ENCODE data around the gene SENP6.

Gene SENP6

GRCh38 chr6:75760320-75760719, 158.6 kb downstream of the SENP6 start:
- no peaks in the 10 kb centered on the region for H3K79me2 ChIP-seq (ENCODE audit: insufficient read depth, low read length)
- H3K9me3 ChIP-seq (ENCODE audit: insufficient read depth, low read depth, low read length): no peaks in the 10 kb centered on the region
- H3K4me2 ChIP-seq (ENCODE audit: low read depth, low read length, poor library complexity, severe bottlenecking): no peak overlapping the region
- no peaks in the 10 kb centered on the region for H3K36me3 ChIP-seq (ENCODE audit: insufficient read depth, low read length)
- TF ChIP-seq EZH2phosphoT487 (IDR thresholded peaks at IDR 0.05; ENCODE audit: borderline replicate concordance) (no peak), CTCF (conservative IDR thresholded peaks at IDR 0.05; ENCODE audit: low read length) (no peak)
- H2AFZ ChIP-seq (ENCODE audit: low read length): no peak overlapping the region
- no peaks in the 10 kb centered on the region for H3K9me2 ChIP-seq (replicated peaks; ENCODE audit: low read depth, low read length)
- H3F3A ChIP-seq (ENCODE audit: low read depth): no peaks in the 10 kb centered on the region
- H3K9ac ChIP-seq (ENCODE audit: low read depth, low read length, poor library complexity, severe bottlenecking): no peak overlapping the region
- no peaks in the 10 kb centered on the region for H4K20me1 ChIP-seq (ENCODE audit: insufficient read depth, low read length, poor library complexity, severe bottlenecking)
- no peak overlapping the region for H3K4me3 ChIP-seq (ENCODE audit: low read length, poor library complexity, severe bottlenecking)
- H3K4me1 ChIP-seq (ENCODE audit: insufficient read depth, low read length, poor library complexity, severe bottlenecking): no peaks in the 10 kb centered on the region
- no peaks in the 10 kb centered on the region for H3K27me3 ChIP-seq (ENCODE audit: insufficient read depth, low read length, poor library complexity, severe bottlenecking)

- Histone ChIP-seq H3K79me2 (ENCODE audit: insufficient read depth, low read length) (no peaks in the 10 kb centered on the region), H3K4me1 (ENCODE audit: insufficient read depth, low read length, poor library complexity, severe bottlenecking) (no peaks in the 10 kb centered on the region), H4K20me1 (ENCODE audit: insufficient read depth, low read length, poor library complexity, severe bottlenecking) (no peaks in the 10 kb centered on the region), H3K9me3 (ENCODE audit: insufficient read depth, low read depth, low read length) (no peaks in the 10 kb centered on the region), H2AFZ (ENCODE audit: low read length) (no peak overlapping the region), H3K36me3 (ENCODE audit: insufficient read depth, low read length) (no peaks in the 10 kb centered on the region), H3F3A (ENCODE audit: low read depth) (no peaks in the 10 kb centered on the region), H3K9me2 (replicated peaks; ENCODE audit: low read depth, low read length) (no peaks in the 10 kb centered on the region), H3K9ac (ENCODE audit: low read depth, low read length, poor library complexity, severe bottlenecking) (no peak overlapping the region), H3K4me2 (ENCODE audit: low read depth, low read length, poor library complexity, severe bottlenecking) (no peak overlapping the region), H3K4me3 (ENCODE audit: low read length, poor library complexity, severe bottlenecking) (no peak overlapping the region), H3K27me3 (ENCODE audit: insufficient read depth, low read length, poor library complexity, severe bottlenecking) (no peaks in the 10 kb centered on the region)
- no peak for TF ChIP-seq CTCF (conservative IDR thresholded peaks at IDR 0.05; ENCODE audit: low read length)
- TF ChIP-seq EZH2phosphoT487 (IDR thresholded peaks at IDR 0.05; ENCODE audit: borderline replicate concordance): no peak
These were observed 159.8 kb downstream of the SENP6 start for GRCh38 chr6:75761489-75761888.

- H4K20me1 ChIP-seq (ENCODE audit: insufficient read depth, low read length, poor library complexity, severe bottlenecking): no peaks in the 10 kb centered on the region
- TF ChIP-seq EZH2phosphoT487 (IDR thresholded peaks at IDR 0.05; ENCODE audit: borderline replicate concordance) (no peak), CTCF (conservative IDR thresholded peaks at IDR 0.05; ENCODE audit: low read length) (no peak)
- H3K79me2 ChIP-seq (ENCODE audit: insufficient read depth, low read length): no peaks in the 10 kb centered on the region
- no peak overlapping the region for H3K4me3 ChIP-seq (ENCODE audit: low read length, poor library complexity, severe bottlenecking)
- no peak overlapping the region for H3K9ac ChIP-seq (ENCODE audit: low read depth, low read length, poor library complexity, severe bottlenecking)
- H3K9me3 ChIP-seq (ENCODE audit: insufficient read depth, low read depth, low read length): no peaks in the 10 kb centered on the region
- H3K27me3 ChIP-seq (ENCODE audit: insufficient read depth, low read length, poor library complexity, severe bottlenecking): no peaks in the 10 kb centered on the region
- H3K9me2 ChIP-seq (replicated peaks; ENCODE audit: low read depth, low read length): no peaks in the 10 kb centered on the region
- H3K4me2 ChIP-seq (ENCODE audit: low read depth, low read length, poor library complexity, severe bottlenecking): no peak overlapping the region
- no peaks in the 10 kb centered on the region for H3K4me1 ChIP-seq (ENCODE audit: insufficient read depth, low read length, poor library complexity, severe bottlenecking)
- H3K36me3 ChIP-seq (ENCODE audit: insufficient read depth, low read length): no peaks in the 10 kb centered on the region
- no peaks in the 10 kb centered on the region for H3F3A ChIP-seq (ENCODE audit: low read depth)
- no peak overlapping the region for H2AFZ ChIP-seq (ENCODE audit: low read length)
These were observed 160.4 kb downstream of the SENP6 start for GRCh38 chr6:75762063-75762462.

Data from Loucy (cell line).